ENCODE measurements around the gene TSC22D1. TPM values are rescaled to one million over a fixed set of nuclear protein-coding genes. Genes with fewer than 3 reads are reported as not detected.

TSC22D1 gene
- total RNA-seq, 4 donors from 2014 or later = 223 to 389 (median 262) TPM

- Histone ChIP-seq H3K27ac (no peak overlapping the region), H3K27me3 (no peaks in the 10 kb centered on the region), H3K9me3 (no peaks in the 10 kb centered on the region), H3K4me3 (no peak overlapping the region), H3K4me1 (peaks cover 0 to 6% (median 0%) of the 10 kb centered on the region in 3 donors), H3K36me3 (no peaks in the 10 kb centered on the region)
- no peak for ATAC-seq
- no peak for TF ChIP-seq POLR2AphosphoS5 (IDR thresholded peaks at IDR 0.05)
- no peak for TF ChIP-seq POLR2A (IDR thresholded peaks at IDR 0.05)
- no peak for TF ChIP-seq EP300 (IDR thresholded peaks at IDR 0.05)
- no peak for TF ChIP-seq CTCF (IDR thresholded peaks at IDR 0.05)
These were observed 77.2 kb downstream of the TSC22D1 start for GRCh38 chr13:44498969-44499368.

GRCh38 chr13:44498502-44498901 lies 77.6 kb downstream of the TSC22D1 start:
- no peaks in the 10 kb centered on the region for H3K9me3 ChIP-seq
- ATAC-seq = no peak
- no peak overlapping the region for H3K27ac ChIP-seq
- no peak overlapping the region for H3K4me3 ChIP-seq
- WGBS, 2 donors (ENCODE audit: low coverage in 1 of 2) = 89 to 100% methylated on average over 3 of the region's 3 CpGs
- H3K36me3 ChIP-seq = no peaks in the 10 kb centered on the region
- no peak for TF ChIP-seq POLR2A (IDR thresholded peaks at IDR 0.05)
- no peak for TF ChIP-seq CTCF (IDR thresholded peaks at IDR 0.05)
- no peak for TF ChIP-seq POLR2AphosphoS5 (IDR thresholded peaks at IDR 0.05)
- TF ChIP-seq EP300 (IDR thresholded peaks at IDR 0.05) = no peak
- H3K27me3 ChIP-seq = no peaks in the 10 kb centered on the region
- peaks cover 0 to 6% (median 0%) of the 10 kb centered on the region in 3 donors for H3K4me1 ChIP-seq

GRCh38 chr13:44497801-44498200 lies 78.3 kb downstream of the TSC22D1 start:
- Histone ChIP-seq H3K36me3 (no peaks in the 10 kb centered on the region), H3K9me3 (no peaks in the 10 kb centered on the region), H3K4me1 (peaks cover 0 to 6% (median 0%) of the 10 kb centered on the region in 3 donors), H3K4me3 (no peak overlapping the region), H3K27me3 (no peaks in the 10 kb centered on the region), H3K27ac (no peak overlapping the region)
- ATAC-seq = no peak
- TF ChIP-seq EP300 (IDR thresholded peaks at IDR 0.05) = no peak
- TF ChIP-seq POLR2AphosphoS5 (IDR thresholded peaks at IDR 0.05) = no peak
- TF ChIP-seq CTCF (IDR thresholded peaks at IDR 0.05) = no peak
- TF ChIP-seq POLR2A (IDR thresholded peaks at IDR 0.05) = no peak

- H3K4me3 ChIP-seq = no peak overlapping the region
- no peak overlapping the region for H3K27ac ChIP-seq
- 76 to 83% methylated on average over 1 to 3 of the region's 3 CpGs for WGBS, 2 donors (ENCODE audit: low coverage in 1 of 2)
- H3K9me3 ChIP-seq = no peaks in the 10 kb centered on the region
- peaks cover 0 to 6% of the 10 kb centered on the region in 2 donors for H3K36me3 ChIP-seq
- TF ChIP-seq POLR2AphosphoS5 (IDR thresholded peaks at IDR 0.05) (no peak), EP300 (IDR thresholded peaks at IDR 0.05) (no peak), CTCF (IDR thresholded peaks at IDR 0.05) (no peak), POLR2A (IDR thresholded peaks at IDR 0.05) (no peak)
- peaks cover 0 to 6% (median 0%) of the 10 kb centered on the region in 3 donors for H3K4me1 ChIP-seq
- H3K27me3 ChIP-seq = no peaks in the 10 kb centered on the region
- ATAC-seq = no peak
These were observed 82.8 kb downstream of the TSC22D1 start for GRCh38 chr13:44493213-44493812.

- WGBS, 2 donors (ENCODE audit: low coverage in 1 of 2) = 79% methylated on average over 1 of the region's 1 CpG; no CpG with 5 or more reads in 1 of the 2 donors
- ATAC-seq = no peak
- Histone ChIP-seq H3K27ac (no peak overlapping the region), H3K9me3 (no peaks in the 10 kb centered on the region), H3K27me3 (no peaks in the 10 kb centered on the region), H3K4me3 (no peak overlapping the region), H3K36me3 (peaks cover 0 to 6% of the 10 kb centered on the region in 2 donors), H3K4me1 (peaks cover 0 to 5% (median 0%) of the 10 kb centered on the region in 3 donors)
- TF ChIP-seq POLR2AphosphoS5 (IDR thresholded peaks at IDR 0.05) (no peak), CTCF (IDR thresholded peaks at IDR 0.05) (no peak), EP300 (IDR thresholded peaks at IDR 0.05) (no peak), POLR2A (IDR thresholded peaks at IDR 0.05) (no peak)
These were observed 86.4 kb downstream of the TSC22D1 start for GRCh38 chr13:44489751-44490150.
